Hepatocyte (in vitro differentiated cells): ENCODE data around the gene PMM1.

ENCODE experiments used
- CTCF ChIP-seq: fragments of 200-600 bp; sonication (generic); IDR thresholded peaks from 2 replicates; pipeline ENCODE4 v1.5.1; 2016; ENCODE audit warnings: antibody characterized with exemption, mild to moderate bottlenecking; ENCODE audit not compliant: poor library complexity
- EZH2 ChIP-seq: fragments of 200-600 bp; sonication (generic); IDR thresholded peaks from 2 replicates; pipeline ENCODE4 v1.6.1; 2016; ENCODE audit warnings: antibody characterized with exemption, mild to moderate bottlenecking, borderline replicate concordance

GRCh38 chr22:41535244-41535643, 54.4 kb downstream of the PMM1 start:
- peak; percentile 33 for TF ChIP-seq CTCF
- TF ChIP-seq EZH2, result no peak
